HG03378 (cell line): ENCODE results near the gene BLACAT1.
"Not testable (repeated sequence)": the region's sequence is repeated elsewhere in the genome, so short reads cannot be mapped to it uniquely, and the experiment has no call there.

Experiments used
- ATAC-seq: cut with Tn5 transposase; IDR thresholded peaks from one replicate; pipeline ENCODE4 v1.9.1; 2021; ENCODE audit warnings: mild to moderate bottlenecking, moderate library complexity; ENCODE audit not compliant: unreplicated experiment

BLACAT1 gene

GRCh38 chr1:205484985-205485967 is 29.4 kb upstream of the BLACAT1 start:
- ATAC-seq = peak; percentile 55

GRCh38 chr1:205483372-205483771 is 27.5 kb upstream of the BLACAT1 start:
- ATAC-seq = no peak

GRCh38 chr1:205482587-205482986 is 26.7 kb upstream of the BLACAT1 start:
- not testable (repeated sequence) for ATAC-seq

GRCh38 chr1:205481629-205482151 is 25.8 kb upstream of the BLACAT1 start:
- ATAC-seq = no peak

- ATAC-seq = no peak
Measured at GRCh38 chr1:205481218-205481617, 25.4 kb upstream of the BLACAT1 start.

- ATAC-seq = no peak
Measured at GRCh38 chr1:205480349-205480985, 24.6 kb upstream of the BLACAT1 start.

- not testable (repeated sequence) for ATAC-seq
Measured at GRCh38 chr1:205478985-205479384, 23.1 kb upstream of the BLACAT1 start.

- no peak for ATAC-seq
Measured at GRCh38 chr1:205477759-205478247, 22.0 kb upstream of the BLACAT1 start.

- ATAC-seq = no peak
Measured at GRCh38 chr1:205477121-205477758, 21.4 kb upstream of the BLACAT1 start.

GRCh38 chr1:205476648-205477047 is 20.8 kb upstream of the BLACAT1 start:
- no peak for ATAC-seq

- ATAC-seq = no peak
Measured at GRCh38 chr1:205475855-205476254, 20.0 kb upstream of the BLACAT1 start.

- ATAC-seq = no peak
Measured at GRCh38 chr1:205474571-205474970, 18.7 kb upstream of the BLACAT1 start.

GRCh38 chr1:205473966-205474365 is 18.1 kb upstream of the BLACAT1 start:
- no peak for ATAC-seq

- ATAC-seq = no peak
Measured at GRCh38 chr1:205473475-205473874, 17.6 kb upstream of the BLACAT1 start.

GRCh38 chr1:205472737-205473441 is 17.0 kb upstream of the BLACAT1 start:
- no peak for ATAC-seq

GRCh38 chr1:205470131-205470530 is 14.3 kb upstream of the BLACAT1 start:
- ATAC-seq = no peak

GRCh38 chr1:205466595-205467220 is 10.9 kb upstream of the BLACAT1 start:
- ATAC-seq = no peak

- ATAC-seq = no peak
Measured at GRCh38 chr1:205465392-205465791, 9.5 kb upstream of the BLACAT1 start.

- ATAC-seq = no peak
Measured at GRCh38 chr1:205458777-205459566, 3.1 kb upstream of the BLACAT1 start.
